Endothelial cell of umbilical vein (primary cell): Measurements from ENCODE around the gene ABCF2. TPM values are rescaled to one million over a fixed set of nuclear protein-coding genes. Genes with fewer than 3 reads are reported as not detected.

Source experiments
- BruUV-seq: library from RNA; stranded (reverse); fragments of 400-500 nt; replicated peaks from 2 replicates; lab custom pipeline; 2021; lab: Mats Ljungman, UMichigan
- CTCF ChIA-PET: fragments of 300-600, 350-600 bp; sonication (Branson Sonifier 250); formaldehyde crosslinking; loops from one replicate; lab custom pipeline; 2021; ENCODE audit warnings: antibody characterized with exemption, inconsistent platforms; lab: Charles Lee
- POLR2A ChIA-PET: fragments of 300-600, 350-600 bp; sonication (Branson Sonifier 250); formaldehyde crosslinking; loops from one replicate; lab custom pipeline; 2021; ENCODE audit warnings: antibody characterized with exemption, inconsistent platforms; lab: Charles Lee
- DNase-seq: peaks from one replicate; pipeline ENCODE4 v3.0.0-alpha.2; 2011; ENCODE audit warnings: low read depth, low spot score
- FAIRE-seq: peaks from 2 replicates; lab custom pipeline; 2011; peaks lifted over from hg19 to GRCh38; lab: Jason Lieb, UNC
- H2AFZ ChIP-seq: 2 replicates; pipeline ENCODE4 v1.6.0; 2012; ENCODE audit warnings: low read depth, low read length, control low read depth, inconsistent platforms
- H3K27ac ChIP-seq: 2 replicates; pipeline ENCODE4 v1.5.1; 2011; ENCODE audit warnings: low read depth, mild to moderate bottlenecking, control low read depth, low read length, moderate library complexity; ENCODE audit not compliant: insufficient read depth
- H3K27me3 ChIP-seq, 2 experiments: 2 replicates each; pipeline versions ENCODE4 v1.6.0 to v1.6.1; 2011; ENCODE audit warnings: low read length in 2 of 2, mixed read lengths in 1 of 2; ENCODE audit not compliant: control insufficient read depth in 2 of 2, insufficient read depth in 2 of 2
- H3K36me3 ChIP-seq, 2 experiments: 2 replicates in 1 of 2; 3 replicates in 1 of 2; pipeline ENCODE4 v1.5.1; 2011; ENCODE audit warnings: low read length in 2 of 2, mild to moderate bottlenecking in 1 of 2, moderate library complexity in 1 of 2; ENCODE audit not compliant: control insufficient read depth in 2 of 2, insufficient read depth in 2 of 2; ENCODE audit errors: extremely low read depth in 1 of 2
- H3K4me1 ChIP-seq: 3 replicates; pipeline ENCODE4 v1.5.1; 2011; ENCODE audit warnings: mild to moderate bottlenecking, low read length; ENCODE audit not compliant: control insufficient read depth, insufficient read depth; ENCODE audit errors: extremely low read depth
- H3K4me2 ChIP-seq: 2 replicates; pipeline ENCODE4 v1.6.1; 2011; ENCODE audit warnings: low read length, control low read depth, mixed read lengths; ENCODE audit not compliant: insufficient read depth
- H3K4me3 ChIP-seq, 3 experiments: fragments of 200-600 bp in 1 of 3; sonication (generic), shearing (Covaris generic) in 1 of 3; replicated peaks in 1 of 3; 2 replicates each; pipeline ENCODE4 v1.5.1; 2011 to 2016; ENCODE audit warnings: control low read depth in 3 of 3, low read length in 3 of 3, mild to moderate bottlenecking in 2 of 3, inconsistent platforms in 1 of 3, low read depth in 1 of 3, moderate library complexity in 1 of 3; ENCODE audit not compliant: insufficient read depth in 1 of 3
- H3K79me2 ChIP-seq: 2 replicates; pipeline ENCODE4 v1.6.0; 2012; ENCODE audit warnings: low read length, inconsistent platforms; ENCODE audit not compliant: control insufficient read depth, insufficient read depth
- H3K9ac ChIP-seq: replicated peaks from 2 replicates; pipeline ENCODE3; 2011; ENCODE audit warnings: low read length, control low read depth; ENCODE audit not compliant: insufficient read depth; ENCODE audit errors: extremely low read depth
- H3K9me1 ChIP-seq: replicated peaks from 3 replicates; pipeline ENCODE4 v1.6.0; 2011; ENCODE audit warnings: mild to moderate bottlenecking, low read length; ENCODE audit not compliant: control insufficient read depth, insufficient read depth; ENCODE audit errors: extremely low read depth
- H3K9me3 ChIP-seq: replicated peaks from 2 replicates; pipeline ENCODE4 v1.5.1; 2012; ENCODE audit warnings: low read length, inconsistent platforms; ENCODE audit not compliant: control insufficient read depth, insufficient read depth
- H4K20me1 ChIP-seq: replicated peaks from 2 replicates; pipeline ENCODE3; 2011; ENCODE audit warnings: mild to moderate bottlenecking, low read length; ENCODE audit not compliant: control insufficient read depth, insufficient read depth; ENCODE audit errors: extremely low read depth
- EZH2 ChIP-seq: IDR thresholded peaks from 2 replicates; pipeline ENCODE4 v1.6.1; 2012; ENCODE audit warnings: borderline replicate concordance, low read depth, mild to moderate bottlenecking, moderate library complexity, low read length, inconsistent platforms; ENCODE audit not compliant: severe bottlenecking
- FOS ChIP-seq: IDR thresholded peaks from 2 replicates; pipeline ENCODE4 v1.6.1; 2011; ENCODE audit warnings: mild to moderate bottlenecking, low read length, moderate library complexity, borderline replicate concordance; ENCODE audit not compliant: insufficient read depth
- GATA2 ChIP-seq: IDR thresholded peaks from 2 replicates; pipeline ENCODE4 v1.7.0; 2011; ENCODE audit warnings: low read depth, mild to moderate bottlenecking, moderate library complexity, mixed read lengths, low read length; ENCODE audit not compliant: insufficient read length, insufficient read depth
- JUN ChIP-seq: IDR thresholded peaks from 2 replicates; pipeline ENCODE4 v1.6.1; 2011; ENCODE audit warnings: borderline replicate concordance, low read depth; ENCODE audit not compliant: insufficient read length, insufficient read depth
- MYC ChIP-seq: IDR thresholded peaks from one replicate; pipeline ENCODE4 v1.6.1; 2011; ENCODE audit warnings: mild to moderate bottlenecking, low read depth, low read length
- POLR2A ChIP-seq: IDR thresholded peaks from 2 replicates; pipeline ENCODE4 v1.6.1; 2012; ENCODE audit warnings: low read depth, mild to moderate bottlenecking, control low read depth, low read length
- POLR2AphosphoS5 ChIP-seq: IDR thresholded peaks from 2 replicates; pipeline ENCODE4 v1.6.1; 2012; ENCODE audit warnings: low read depth, mild to moderate bottlenecking, control low read depth, low read length, moderate library complexity; ENCODE audit not compliant: insufficient read depth
- dilution Hi-C: fragments of 300-500 bp; cut with MboI; formaldehyde crosslinking; loops from one replicate; pipeline ENCODE4 v1.15.0; 2019; ENCODE audit warnings: low sequenced_read_pairs; ENCODE audit not compliant: extremely low pct_ligation_motif_present
- intact Hi-C: fragments of 100-400 bp; cut with micrococcal nuclease; formaldehyde crosslinking; loops from one replicate; pipeline ENCODE4 v1.10.0; 2022
- polyA plus RNA-seq, 4 experiments: library from polyadenylated mRNA; depleted of rRNA in 3 of 4; stranded (reverse) in 3 of 4; unstranded in 1 of 4; fragments of >200 nt; gene quantifications; 2 replicates each; pipeline versions ENCODE4 v1.2.1 to v1.2.3, GENCODE V29; 2011 to 2012; ENCODE audit warnings: missing spikeins in 1 of 4
- total RNA-seq: library from RNA; stranded (reverse); gene quantifications from 2 replicates; pipeline ENCODE4 v1.2.3, GENCODE V29; 2021
- TF ChIP-seq, protein P1 (sequence below), 2 donors: IDR thresholded peaks; 1 replicate in 1 of 2; 2 replicates in 1 of 2; pipeline ENCODE4 v1.5.1; 2011; ENCODE audit warnings: low read length in 2 of 2, mild to moderate bottlenecking in 2 of 2, moderate library complexity in 2 of 2, control low read depth in 1 of 2, inconsistent platforms in 1 of 2, low read depth in 1 of 2; ENCODE audit not compliant: insufficient read depth in 1 of 2; ENCODE audit errors: extremely low read depth in 1 of 2
- TF ChIP-seq, protein P2 (sequence below): IDR thresholded peaks from 2 replicates; pipeline ENCODE4 v1.6.1; 2011; ENCODE audit not compliant: insufficient read depth, insufficient read length

Gene ABCF2
- total and polyA plus RNA-seq, 2 donors (not counting 3 experiments of a cell fraction or from before 2014, with no cell fraction given), result 45.3 to 61.6 TPM

- CTCF ChIA-PET, result interaction anchor here (2.4 kb wide), 1 partner anchor 63 kb away, joined by 5 read pairs; no protein-coding TSS in a partner anchor
- peaks cover 0 to 5% of the 10 kb centered on the region in 2 experiments for H3K27me3 ChIP-seq
Measured at GRCh38 chr7:151181011-151181431, 46.0 kb downstream of the ABCF2 start.

DNA sequence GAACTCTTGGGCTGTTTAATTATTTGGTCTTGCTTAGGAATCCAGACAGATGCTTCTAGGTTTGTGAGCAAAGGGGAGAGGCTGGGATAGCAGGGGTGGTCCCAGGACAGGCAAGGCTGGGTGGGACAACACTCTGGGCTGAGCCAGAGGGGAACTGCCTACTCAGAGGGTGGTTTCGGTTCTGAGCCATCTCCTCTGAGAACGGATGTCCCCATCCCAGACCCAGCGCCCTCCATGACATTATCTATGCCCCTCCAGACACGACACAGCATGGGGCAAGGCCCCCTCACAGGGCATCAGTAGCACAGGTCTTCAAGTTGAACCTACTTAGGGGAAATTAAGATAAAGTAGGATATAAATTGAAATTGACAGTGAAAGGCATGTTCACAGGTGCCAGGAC, 47.1 kb downstream of the ABCF2 start:
- H3K4me1 ChIP-seq, result no peaks in the 10 kb centered on the region
- dilution Hi-C loops, result no loop called here
- H3K4me3 ChIP-seq, result no peak overlapping the region
- no peaks in the 10 kb centered on the region for H4K20me1 ChIP-seq
- H3K9me3 ChIP-seq, result no peaks in the 10 kb centered on the region
- BruUV-seq, result no TSS peak
- intact Hi-C loops, result no loop called here
- CTCF ChIA-PET, result interaction anchor here (0.9 to 1.6 kb wide), 2 partner anchors 12 to 56 kb away, joined by 4 to 5 read pairs; partner anchors contain the start of gene GBX1
- H3K36me3 ChIP-seq, result no peaks in the 10 kb centered on the region
- H3K9ac ChIP-seq, result no peak overlapping the region
- H3K27me3 ChIP-seq, result peaks cover 3 to 8% of the 10 kb centered on the region in 2 experiments
- no peak overlapping the region for H3K4me2 ChIP-seq
- no peak for TF ChIP-seq FOS
- no peak for TF ChIP-seq POLR2AphosphoS5
- no peak for TF ChIP-seq EZH2
- TF ChIP-seq MYC, result no peak
- TF ChIP-seq GATA2, result no peak
- TF ChIP-seq POLR2A, result no peak
- TF ChIP-seq, protein P1, sequence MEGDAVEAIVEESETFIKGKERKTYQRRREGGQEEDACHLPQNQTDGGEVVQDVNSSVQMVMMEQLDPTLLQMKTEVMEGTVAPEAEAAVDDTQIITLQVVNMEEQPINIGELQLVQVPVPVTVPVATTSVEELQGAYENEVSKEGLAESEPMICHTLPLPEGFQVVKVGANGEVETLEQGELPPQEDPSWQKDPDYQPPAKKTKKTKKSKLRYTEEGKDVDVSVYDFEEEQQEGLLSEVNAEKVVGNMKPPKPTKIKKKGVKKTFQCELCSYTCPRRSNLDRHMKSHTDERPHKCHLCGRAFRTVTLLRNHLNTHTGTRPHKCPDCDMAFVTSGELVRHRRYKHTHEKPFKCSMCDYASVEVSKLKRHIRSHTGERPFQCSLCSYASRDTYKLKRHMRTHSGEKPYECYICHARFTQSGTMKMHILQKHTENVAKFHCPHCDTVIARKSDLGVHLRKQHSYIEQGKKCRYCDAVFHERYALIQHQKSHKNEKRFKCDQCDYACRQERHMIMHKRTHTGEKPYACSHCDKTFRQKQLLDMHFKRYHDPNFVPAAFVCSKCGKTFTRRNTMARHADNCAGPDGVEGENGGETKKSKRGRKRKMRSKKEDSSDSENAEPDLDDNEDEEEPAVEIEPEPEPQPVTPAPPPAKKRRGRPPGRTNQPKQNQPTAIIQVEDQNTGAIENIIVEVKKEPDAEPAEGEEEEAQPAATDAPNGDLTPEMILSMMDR (IDR thresholded peaks at IDR 0.05; ENCODE audit: extremely low read depth in 1 of 2, insufficient read depth in 1 of 2, low read depth in 1 of 2, low read length in 2 of 2), result no peak
- no peak for TF ChIP-seq JUN
- TF ChIP-seq, protein P2, sequence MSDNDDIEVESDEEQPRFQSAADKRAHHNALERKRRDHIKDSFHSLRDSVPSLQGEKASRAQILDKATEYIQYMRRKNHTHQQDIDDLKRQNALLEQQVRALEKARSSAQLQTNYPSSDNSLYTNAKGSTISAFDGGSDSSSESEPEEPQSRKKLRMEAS, result no peak
- H3K79me2 ChIP-seq, result no peaks in the 10 kb centered on the region
- POLR2A ChIA-PET, result no interaction called here
- no peak overlapping the region for H2AFZ ChIP-seq
- H3K27ac ChIP-seq, result no peak overlapping the region
- FAIRE-seq (no peak), DNase-seq (no peak)
- H3K9me1 ChIP-seq, result no peaks in the 10 kb centered on the region

More at GRCh38 chr7:151181011-151181431, 46.0 kb downstream of the ABCF2 start:
- Histone ChIP-seq H2AFZ (no peak overlapping the region), H3K79me2 (no peaks in the 10 kb centered on the region), H3K27ac (no peak overlapping the region), H3K9ac (no peak overlapping the region), H4K20me1 (no peaks in the 10 kb centered on the region), H3K9me1 (no peaks in the 10 kb centered on the region), H3K36me3 (no peaks in the 10 kb centered on the region), H3K4me3 (no peak overlapping the region), H3K4me1 (no peaks in the 10 kb centered on the region), H3K4me2 (no peak overlapping the region), H3K9me3 (no peaks in the 10 kb centered on the region)
- TF ChIP-seq, protein P2, result no peak
- TF ChIP-seq FOS (no peak), JUN (no peak), EZH2 (no peak), MYC (no peak), POLR2AphosphoS5 (no peak)
- no peak for FAIRE-seq
- dilution Hi-C loops, result no loop called here
- intact Hi-C loops, result no loop called here
- no peak for DNase-seq
- POLR2A ChIA-PET, result no interaction called here
- no TSS peak for BruUV-seq
